Endodermal cell (in vitro differentiated cells): ENCODE results near the gene ANTXRL. TPM values are rescaled to one million over a fixed set of nuclear protein-coding genes. Genes with fewer than 3 reads are reported as not detected.
"Not testable (repeated sequence)": the region's sequence is repeated elsewhere in the genome, so short reads cannot be mapped to it uniquely, and the experiment has no call there.

Experiments used
- DNase-seq: peaks from one replicate; pipeline ENCODE4 v3.0.0-alpha.2; 2017
- H3K27ac ChIP-seq: 2 replicates; pipeline ENCODE4 v1.5.1; 2013; ENCODE audit warnings: mild to moderate bottlenecking, low read depth, low read length, moderate library complexity
- H3K27me3 ChIP-seq: 2 replicates; pipeline ENCODE4 v1.6.1; 2013; ENCODE audit warnings: mild to moderate bottlenecking, low read length, moderate library complexity; ENCODE audit not compliant: insufficient read depth, control insufficient read depth, poor library complexity, severe bottlenecking
- H3K36me3 ChIP-seq: 2 replicates; pipeline ENCODE4 v1.7.0; 2013; ENCODE audit warnings: mild to moderate bottlenecking, low read length, moderate library complexity; ENCODE audit not compliant: control insufficient read depth, insufficient read depth
- H3K4me1 ChIP-seq: one replicate; pipeline ENCODE4 v1.7.0; 2013; ENCODE audit warnings: low read length; ENCODE audit not compliant: control insufficient read depth, insufficient read depth
- H3K4me3 ChIP-seq: 2 replicates; pipeline ENCODE4 v1.5.1; 2013; ENCODE audit warnings: mild to moderate bottlenecking, low read length, moderate library complexity
- H3K9ac ChIP-seq: 2 replicates; pipeline ENCODE4 v1.6.1; 2013; ENCODE audit warnings: mild to moderate bottlenecking, low read length, moderate library complexity; ENCODE audit not compliant: poor library complexity, severe bottlenecking; ENCODE audit errors: extremely low read depth
- H3K9me3 ChIP-seq: 2 replicates; pipeline ENCODE4 v1.6.1; 2013; ENCODE audit warnings: mild to moderate bottlenecking, low read length, moderate library complexity; ENCODE audit not compliant: control insufficient read depth
- H3K27ac Mint-ChIP-seq: 2 replicates; pipeline ENCODE4 v1.8.0; 2020; ENCODE audit warnings: mixed read lengths
- H3K27me3 Mint-ChIP-seq: 2 replicates; pipeline ENCODE4 v1.8.0; 2021; ENCODE audit warnings: mild to moderate bottlenecking, mixed read lengths; ENCODE audit not compliant: insufficient read depth
- H3K36me3 Mint-ChIP-seq: 2 replicates; pipeline ENCODE4 v1.8.0; 2020; ENCODE audit warnings: low read depth, mixed read lengths
- H3K4me1 Mint-ChIP-seq: 2 replicates; pipeline ENCODE4 v1.8.0; 2020; ENCODE audit warnings: mixed read lengths
- H3K4me3 Mint-ChIP-seq: 2 replicates; pipeline ENCODE4 v1.8.0; 2020; ENCODE audit warnings: mild to moderate bottlenecking, moderate library complexity, mixed read lengths
- H3K9me3 Mint-ChIP-seq: 2 replicates; pipeline ENCODE4 v1.8.0; 2020; ENCODE audit warnings: mild to moderate bottlenecking, mixed read lengths
- WGBS, 2 experiments: methylation state at CpG; one replicate each; pipeline versions ENCODE4 v1.1.5 to v1.1.7; 2013; ENCODE audit warnings: missing lambda C conversion rate in 2 of 2, mixed read lengths in 1 of 2; ENCODE audit not compliant: insufficient coverage in 1 of 2, insufficient read length in 1 of 2; 5-methylcytosine and 5-hydroxymethylcytosine counted together
- total RNA-seq, 2 donors: library from RNA; stranded (reverse); fragmentation: NEBNext Ultra II Directional in 1 of 2; extraction: Animal tissue kit (Norgen Biotek cat#: 25700) in 1 of 2; gene quantifications; 2 replicates in 1 of 2; 3 replicates in 1 of 2; pipeline ENCODE4 v1.2.1, GENCODE V29; 2021
- TF ChIP-seq, protein P1 (sequence below): fragments of 200-600 bp; sonication (generic); conservative IDR thresholded peaks from 2 replicates; pipeline ENCODE4 v1.5.0; 2021; ENCODE audit warnings: antibody characterized with exemption, mild to moderate bottlenecking

ANTXRL gene
- total RNA-seq, 2 donors from 2014 or later: not detected

GRCh38 chr10:46255801-46256747 lies 30.7 kb upstream of the ANTXRL start:
- no peaks in the 10 kb centered on the region for H3K9me3 Mint-ChIP-seq
- peak; percentile 92 for DNase-seq
- H3K4me1 Mint-ChIP-seq: peaks cover 2% of the 10 kb centered on the region
- WGBS, 2 experiments: 67 to 80% methylated on average over 11 to 15 of the region's 15 CpGs
- no peaks in the 10 kb centered on the region for H3K36me3 Mint-ChIP-seq
- TF ChIP-seq, protein P1, sequence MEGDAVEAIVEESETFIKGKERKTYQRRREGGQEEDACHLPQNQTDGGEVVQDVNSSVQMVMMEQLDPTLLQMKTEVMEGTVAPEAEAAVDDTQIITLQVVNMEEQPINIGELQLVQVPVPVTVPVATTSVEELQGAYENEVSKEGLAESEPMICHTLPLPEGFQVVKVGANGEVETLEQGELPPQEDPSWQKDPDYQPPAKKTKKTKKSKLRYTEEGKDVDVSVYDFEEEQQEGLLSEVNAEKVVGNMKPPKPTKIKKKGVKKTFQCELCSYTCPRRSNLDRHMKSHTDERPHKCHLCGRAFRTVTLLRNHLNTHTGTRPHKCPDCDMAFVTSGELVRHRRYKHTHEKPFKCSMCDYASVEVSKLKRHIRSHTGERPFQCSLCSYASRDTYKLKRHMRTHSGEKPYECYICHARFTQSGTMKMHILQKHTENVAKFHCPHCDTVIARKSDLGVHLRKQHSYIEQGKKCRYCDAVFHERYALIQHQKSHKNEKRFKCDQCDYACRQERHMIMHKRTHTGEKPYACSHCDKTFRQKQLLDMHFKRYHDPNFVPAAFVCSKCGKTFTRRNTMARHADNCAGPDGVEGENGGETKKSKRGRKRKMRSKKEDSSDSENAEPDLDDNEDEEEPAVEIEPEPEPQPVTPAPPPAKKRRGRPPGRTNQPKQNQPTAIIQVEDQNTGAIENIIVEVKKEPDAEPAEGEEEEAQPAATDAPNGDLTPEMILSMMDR: peak; percentile 89
- H3K4me1 ChIP-seq: no peaks in the 10 kb centered on the region
- H3K27me3 Mint-ChIP-seq: no peaks in the 10 kb centered on the region
- no peak overlapping the region for H3K27ac Mint-ChIP-seq
- no peak overlapping the region for H3K9ac ChIP-seq
- H3K4me3 Mint-ChIP-seq: no peak overlapping the region
- no peaks in the 10 kb centered on the region for H3K36me3 ChIP-seq
- H3K9me3 ChIP-seq: no peaks in the 10 kb centered on the region
- no peak overlapping the region for H3K27ac ChIP-seq
- H3K27me3 ChIP-seq: no peaks in the 10 kb centered on the region
- no peak overlapping the region for H3K4me3 ChIP-seq

GRCh38 chr10:46257099-46257498 lies 29.7 kb upstream of the ANTXRL start:
- TF ChIP-seq, protein P1: no peak
- H3K27ac Mint-ChIP-seq: no peak overlapping the region
- no peaks in the 10 kb centered on the region for H3K9me3 Mint-ChIP-seq
- no peak overlapping the region for H3K4me3 ChIP-seq
- no peaks in the 10 kb centered on the region for H3K27me3 ChIP-seq
- peaks cover 2% of the 10 kb centered on the region for H3K4me1 Mint-ChIP-seq
- H3K36me3 Mint-ChIP-seq: no peaks in the 10 kb centered on the region
- no peak overlapping the region for H3K4me3 Mint-ChIP-seq
- H3K4me1 ChIP-seq: no peaks in the 10 kb centered on the region
- H3K9me3 ChIP-seq: no peaks in the 10 kb centered on the region
- no peak overlapping the region for H3K27ac ChIP-seq
- no peak overlapping the region for H3K9ac ChIP-seq
- WGBS, 2 experiments: 91 to 100% methylated on average over 4 of the region's 4 CpGs
- no peak for DNase-seq
- H3K27me3 Mint-ChIP-seq: no peaks in the 10 kb centered on the region
- H3K36me3 ChIP-seq: no peaks in the 10 kb centered on the region

DNA sequence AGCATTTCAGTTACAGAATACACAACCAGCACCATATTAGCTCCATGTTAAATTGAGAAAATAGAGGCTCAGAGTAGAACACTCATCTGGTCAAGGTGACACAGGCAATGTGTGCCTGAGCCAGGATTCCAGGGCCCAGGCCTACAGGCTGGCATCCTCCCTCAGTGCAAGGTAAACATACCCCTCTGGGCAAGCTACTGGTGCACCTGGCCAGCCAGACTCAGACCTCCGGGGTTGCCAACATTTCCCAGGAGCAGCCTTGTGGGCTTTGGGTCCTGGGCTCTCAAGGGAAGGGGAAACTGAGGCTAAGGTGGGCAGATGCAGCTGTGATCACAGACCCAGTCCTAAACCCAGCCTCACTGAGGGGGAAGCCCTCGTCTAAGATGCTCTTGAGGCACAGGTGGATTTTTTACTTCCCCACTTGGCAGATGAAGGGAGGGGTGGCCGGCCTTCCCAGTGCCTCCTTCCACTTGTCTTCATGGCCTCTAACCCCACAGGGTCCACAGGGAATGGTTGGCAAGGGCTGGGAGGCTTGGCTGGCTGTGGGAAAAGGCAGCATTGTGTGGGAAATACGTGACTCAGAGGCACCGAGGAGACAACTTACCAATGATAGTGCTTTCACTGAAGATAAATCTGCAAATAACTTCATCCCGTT lies 23.8 kb upstream of the ANTXRL start:
- H3K27me3 Mint-ChIP-seq, H3K9me3 Mint-ChIP-seq, H3K27me3 ChIP-seq, H3K4me3 Mint-ChIP-seq, H3K36me3 ChIP-seq, H3K9ac ChIP-seq, H3K9me3 ChIP-seq, H3K4me3 ChIP-seq, H3K4me1 ChIP-seq, H3K36me3 Mint-ChIP-seq, H3K27ac ChIP-seq, H3K4me1 Mint-ChIP-seq, H3K27ac Mint-ChIP-seq, DNase-seq: not testable (repeated sequence)
- 90 to 96% methylated on average over 4 to 6 of the region's 6 CpGs for WGBS, 2 experiments
